Pons (tissue), 1 donor: ENCODE data around the gene GZMB.
"Not testable (repeated sequence)": the region's sequence is repeated elsewhere in the genome, so short reads cannot be mapped to it uniquely, and the experiment has no call there.

ENCODE experiments used
- DNase-seq: peaks from one replicate; pipeline ENCODE4 v3.0.0-alpha.2; 2016; ENCODE audit warnings: low spot score

The GZMB gene

DNA sequence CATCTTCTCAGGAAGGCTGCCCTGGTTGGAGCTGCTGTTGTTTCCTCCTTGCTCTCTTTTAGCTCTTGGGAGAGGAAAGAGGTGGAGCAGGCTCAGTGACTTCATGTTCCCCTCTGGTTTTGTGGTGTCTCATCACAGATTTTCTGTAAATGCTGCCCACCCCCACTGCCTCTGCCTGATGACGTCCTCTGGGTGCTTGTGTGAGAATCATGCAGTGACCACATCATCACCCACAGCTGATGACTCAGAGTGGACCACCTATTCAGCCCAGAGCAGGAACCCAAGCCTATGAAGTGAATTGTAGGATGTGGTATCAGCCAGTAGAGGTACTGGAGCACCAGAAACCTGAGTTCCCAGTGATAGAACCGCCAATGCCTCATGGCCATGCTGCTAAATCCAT, at the start of gene GZMB:
TSS of gene GZMB (minus strand) at position 33 of the 400 bp plus-strand sequence. CDS start at position 3, 30 bp downstream.
- no peak for DNase-seq

DNA sequence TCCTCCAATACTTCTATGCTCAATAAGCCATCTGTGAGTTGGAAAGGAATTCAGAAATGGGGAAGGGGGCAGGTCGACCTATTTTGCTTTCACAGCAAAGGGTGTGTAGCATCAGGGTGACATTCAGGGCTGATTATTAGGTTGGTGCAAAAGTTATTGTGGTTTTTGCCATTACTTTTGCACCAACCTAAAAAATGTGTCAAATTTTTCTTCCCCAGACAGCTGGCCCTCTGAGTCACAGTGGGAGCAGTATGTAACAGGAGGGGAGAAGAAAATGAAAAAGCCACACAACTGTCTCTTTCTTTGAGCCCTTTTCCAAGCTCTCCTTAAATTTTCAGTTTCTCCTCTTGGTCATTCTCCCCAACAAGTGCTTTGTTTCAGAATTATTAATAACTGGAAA, 47.1 kb upstream of the GZMB start:
- no peak for DNase-seq

DNA sequence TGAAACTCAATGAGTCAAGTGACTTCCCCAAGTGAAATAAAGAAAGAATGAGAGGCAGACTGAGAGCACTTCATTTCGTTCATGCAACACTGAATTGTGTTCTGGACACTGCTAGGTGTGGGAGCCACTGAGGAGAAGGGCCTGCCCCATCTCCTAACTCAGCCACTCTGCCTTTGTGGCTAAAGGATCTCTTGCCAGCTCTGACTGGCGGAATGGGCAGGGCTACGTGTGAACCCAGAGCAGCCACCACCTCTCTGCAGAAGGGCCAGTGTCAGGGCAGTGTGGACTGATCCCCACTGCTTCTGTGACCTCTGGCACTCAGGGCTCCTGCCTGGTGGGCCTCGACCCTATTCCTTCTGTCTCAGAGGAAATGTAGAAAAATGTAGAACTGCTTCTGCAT, 46.5 kb upstream of the GZMB start:
- no peak for DNase-seq

DNA sequence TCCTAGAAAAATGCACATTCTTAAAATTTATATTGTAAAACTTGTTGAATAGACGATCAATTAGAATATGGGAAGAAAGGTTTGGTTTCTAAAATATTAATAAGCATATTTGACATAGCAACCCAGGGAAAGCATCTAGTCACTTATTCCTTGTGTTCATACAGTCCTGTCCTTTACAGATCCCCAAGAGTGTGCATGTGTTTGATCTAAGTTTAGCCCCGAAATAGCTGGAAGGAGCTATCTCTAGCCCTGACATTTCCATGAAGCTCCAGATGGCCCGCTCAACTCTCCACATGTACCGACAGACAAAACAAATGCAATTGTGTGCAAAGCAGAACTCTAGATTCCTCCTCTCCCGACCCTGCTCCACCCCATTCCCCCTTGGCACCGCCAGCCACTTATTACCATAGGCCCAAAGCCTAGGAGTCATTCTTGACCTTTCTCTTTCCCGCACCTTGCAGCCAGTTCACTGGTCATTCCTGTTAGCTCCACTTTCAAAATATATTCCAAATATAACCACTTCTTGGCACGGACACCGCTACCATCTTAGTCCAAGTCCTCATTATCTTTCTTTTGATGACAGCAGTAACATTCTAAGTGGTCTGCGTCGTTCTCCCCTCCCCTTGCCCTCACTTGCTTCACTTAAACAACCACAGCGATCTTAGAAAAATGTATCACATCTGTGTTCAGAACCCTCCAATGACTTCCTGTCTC, 45.4 kb upstream of the GZMB start:
- no peak for DNase-seq

- peak; percentile 92 for DNase-seq
Measured at GRCh38 chr14:24678801-24679247, 44.8 kb upstream of the GZMB start.

- DNase-seq: no peak
Measured at GRCh38 chr14:24677956-24678355, 44.0 kb upstream of the GZMB start.

DNA sequence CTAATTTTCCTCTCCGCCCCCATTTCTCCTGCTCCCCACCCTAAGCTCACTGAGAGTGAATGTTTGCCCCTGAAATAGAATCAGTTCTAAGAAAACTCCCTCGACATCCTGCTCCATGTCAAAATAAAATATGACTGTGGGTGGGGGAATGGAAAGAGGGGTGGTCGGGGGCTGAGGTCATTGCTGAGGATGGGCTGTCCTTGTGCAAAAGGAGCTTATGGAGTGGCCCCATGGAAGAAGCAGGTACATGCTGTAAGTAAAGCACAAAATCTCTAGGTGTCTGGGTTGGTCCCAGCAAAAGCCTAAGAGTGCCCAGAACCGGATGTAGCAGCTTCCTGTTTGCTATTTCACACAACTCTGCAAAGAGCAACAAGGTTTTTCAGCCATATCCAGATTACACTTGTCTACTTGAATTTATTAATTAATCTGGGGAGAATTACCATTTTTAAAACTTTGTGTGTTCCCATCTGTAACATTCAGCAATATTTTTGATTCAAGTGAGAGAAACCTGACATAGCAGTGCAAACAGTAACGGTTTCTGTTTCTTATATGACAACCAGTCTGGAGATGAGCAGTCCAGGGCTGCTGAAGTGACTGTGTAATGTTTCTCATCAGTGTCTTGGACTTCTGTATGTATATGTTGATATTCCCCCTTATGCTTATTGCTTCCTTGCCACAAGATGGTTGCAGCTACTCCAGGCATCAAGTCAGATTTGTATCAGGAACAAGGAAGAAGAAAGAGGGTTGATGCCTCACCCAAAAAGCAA, 40.4 kb upstream of the GZMB start:
- no peak for DNase-seq

DNA sequence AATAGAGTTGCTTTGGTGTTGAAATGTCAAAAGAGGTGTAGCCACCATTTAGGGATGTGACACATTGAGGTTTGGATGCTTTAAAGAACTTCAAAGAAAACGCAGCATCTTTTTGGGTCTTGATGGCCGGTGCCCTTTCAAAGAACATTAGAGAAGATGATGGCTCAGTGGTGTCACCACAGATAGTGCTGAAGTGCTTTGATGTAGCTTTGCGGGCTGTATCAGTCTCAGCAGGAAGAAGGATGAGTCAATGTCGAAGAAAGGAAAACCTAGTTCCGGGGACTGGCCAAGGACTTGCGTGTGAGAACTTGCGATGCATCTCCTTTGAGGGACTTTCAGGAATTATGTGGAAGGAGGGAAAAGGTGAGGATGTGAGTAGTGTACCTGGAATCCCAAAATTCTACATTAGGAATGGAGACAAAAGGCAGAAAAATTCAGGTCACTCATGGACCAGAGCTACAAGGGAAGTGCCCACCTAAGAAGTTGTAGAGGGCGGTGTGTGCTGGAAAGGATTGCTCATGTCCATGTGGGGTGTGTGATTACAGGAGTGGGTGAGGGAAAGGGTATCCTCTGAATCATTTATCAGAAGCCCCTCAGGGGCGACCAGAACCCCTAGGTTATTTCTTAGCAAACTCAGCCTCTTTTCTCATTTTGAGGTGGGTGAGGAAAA, 39.7 kb upstream of the GZMB start:
- no peak for DNase-seq

- DNase-seq: peak; percentile 71
Measured at GRCh38 chr14:24673059-24673458, 39.1 kb upstream of the GZMB start.

- DNase-seq: no peak
Measured at GRCh38 chr14:24670594-24670993, 36.6 kb upstream of the GZMB start.

GRCh38 chr14:24669651-24670050, 35.7 kb upstream of the GZMB start:
- no peak for DNase-seq

DNA sequence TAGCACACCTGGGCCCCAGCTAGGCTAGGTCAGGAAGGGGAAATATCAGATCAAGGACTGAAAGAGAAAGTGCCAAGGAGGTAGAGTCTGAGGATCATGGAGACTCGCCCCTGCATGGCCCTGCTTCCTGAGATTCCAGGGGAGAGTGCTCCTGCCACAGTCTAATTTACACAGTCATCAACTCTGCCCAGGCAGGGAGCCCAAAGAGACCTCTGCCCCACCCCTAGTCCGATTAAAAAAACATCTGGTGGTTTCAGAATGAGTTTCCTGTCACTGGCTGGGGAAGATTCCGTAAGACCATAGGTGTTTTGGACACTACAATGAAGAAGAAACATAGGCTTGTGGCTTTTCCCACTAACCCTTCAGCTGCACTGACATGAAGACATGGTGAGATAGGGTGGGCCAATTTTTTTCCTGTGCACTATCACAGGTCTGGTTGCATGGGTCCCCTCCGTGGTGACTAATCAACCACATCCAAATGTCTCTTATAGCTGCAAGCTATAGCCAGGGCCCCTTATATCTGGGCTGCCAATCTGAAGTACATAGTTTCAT, 31.5 kb upstream of the GZMB start:
- DNase-seq: no peak

DNA sequence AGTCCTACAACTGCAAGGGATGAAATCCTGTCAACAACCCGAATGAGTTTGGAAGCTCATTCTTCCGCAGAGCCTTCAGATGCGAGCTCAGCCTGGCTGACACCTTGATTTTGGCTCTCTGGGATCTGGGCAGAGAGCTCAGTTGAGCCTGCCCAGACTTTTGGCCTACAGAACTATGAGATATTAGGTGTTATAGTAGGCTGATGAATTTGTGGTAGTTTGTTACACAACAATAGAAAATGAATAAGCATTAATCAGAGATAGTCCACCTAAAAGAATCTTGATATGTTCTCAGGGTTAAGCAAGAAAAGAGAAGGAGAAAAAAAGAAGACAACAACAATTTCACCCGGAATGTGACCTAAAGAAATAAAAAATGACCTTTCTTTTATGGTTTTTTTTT, 30.4 kb upstream of the GZMB start:
- DNase-seq: no peak

DNA sequence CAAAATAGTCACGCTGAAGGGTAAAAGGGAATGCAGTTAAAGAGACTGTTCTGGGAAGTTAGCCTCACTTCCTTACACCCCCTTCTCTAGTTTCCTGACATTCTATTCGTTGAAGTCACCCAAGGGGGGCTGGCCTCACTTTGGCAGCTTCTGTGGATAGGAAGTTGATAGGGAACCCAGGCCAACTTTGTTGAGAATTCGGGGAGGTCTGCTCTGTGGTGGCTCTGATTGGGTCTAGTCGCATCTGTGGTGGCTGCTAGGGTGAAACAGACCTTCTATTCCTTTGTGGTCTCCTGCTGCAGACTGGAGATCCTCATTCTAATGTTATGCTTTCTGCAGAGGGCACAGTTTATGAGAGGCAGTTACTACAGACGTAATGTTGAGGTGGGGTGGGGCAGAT, 28.8 kb upstream of the GZMB start:
- peak; percentile 15 for DNase-seq

GRCh38 chr14:24659916-24660570, 26.1 kb upstream of the GZMB start:
- DNase-seq: no peak

GRCh38 chr14:24648361-24648760, 14.4 kb upstream of the GZMB start:
- not testable (repeated sequence) for DNase-seq

DNA sequence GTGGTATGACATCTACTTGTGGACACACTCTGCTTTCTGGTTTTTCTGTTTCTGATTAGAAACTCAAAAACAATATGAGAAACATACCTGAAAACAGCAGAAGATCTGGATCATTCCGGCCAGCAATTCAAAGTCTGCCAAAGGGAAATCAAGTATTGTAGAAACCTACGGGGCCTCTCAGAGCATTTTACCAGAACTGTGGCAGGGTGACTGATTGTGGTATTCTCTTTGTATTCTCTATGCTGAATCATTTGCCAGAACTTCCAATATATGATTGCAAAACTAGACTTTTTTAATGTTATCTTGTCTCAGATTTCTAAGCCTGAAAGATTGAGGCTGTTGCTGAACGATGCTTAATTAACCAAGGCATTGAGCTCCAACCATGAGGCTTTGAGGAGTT, 5.9 kb upstream of the GZMB start:
- DNase-seq: no peak

GRCh38 chr14:24639270-24639669, 5.3 kb upstream of the GZMB start:
- DNase-seq: no peak

GRCh38 chr14:24633353-24633752, 637 bp downstream of the GZMB start:
- no peak for DNase-seq

GRCh38 chr14:24632761-24633160, 1.2 kb downstream of the GZMB start:
- no peak for DNase-seq

- DNase-seq: no peak
Measured at GRCh38 chr14:24632336-24632735, 1.7 kb downstream of the GZMB start.

- DNase-seq: no peak
Measured at GRCh38 chr14:24631749-24632335, 2.1 kb downstream of the GZMB start.
